IMR-90 (cell line): ENCODE results near the gene SPON1. TPM values are rescaled to one million over a fixed set of nuclear protein-coding genes. Genes with fewer than 3 reads are reported as not detected.

ENCODE experiments used
- ATAC-seq: fragments of 200-7000 bp; cut with Tn5 transposase; 2 replicates; pipeline ENCODE4 v1.9.1; 2020; ENCODE audit warnings: low read depth, mild to moderate bottlenecking, moderate library complexity
- BruUV-seq: library from RNA; stranded (reverse); fragments of 400-500 nt; replicated peaks from 2 replicates; lab custom pipeline; 2021; lab: Mats Ljungman, UMichigan
- CTCF ChIA-PET: fragments of 300-600 bp; formaldehyde crosslinking; extraction: SDS; loops from one replicate; lab custom pipeline; 2021; ENCODE audit warnings: antibody characterized with exemption; lab: Yijun Ruan, JAX
- POLR2A ChIA-PET: fragments of 300-600 bp; sonication (Branson Sonifier 250); formaldehyde crosslinking; loops from one replicate; lab custom pipeline; 2022; ENCODE audit warnings: antibody characterized with exemption; ENCODE audit not compliant: unreplicated experiment; lab: Charles Lee
- DNase-seq: peaks from one replicate; pipeline ENCODE4 v3.0.0; 2013
- H2AFZ ChIP-seq: replicated peaks from 2 replicates; pipeline ENCODE3; 2013; ENCODE audit warnings: low read length, mild to moderate bottlenecking; ENCODE audit not compliant: poor library complexity
- H2AK5ac ChIP-seq: 2 replicates; pipeline ENCODE4 v1.6.1; 2013; ENCODE audit warnings: low read depth, low read length, inconsistent platforms
- H2AK9ac ChIP-seq: replicated peaks from 2 replicates; pipeline ENCODE3; 2013; ENCODE audit warnings: mild to moderate bottlenecking, low read depth, low read length, moderate library complexity; ENCODE audit not compliant: poor library complexity
- H2BK120ac ChIP-seq: 2 replicates; pipeline ENCODE4 v1.6.1; 2013; ENCODE audit warnings: low read depth, low read length, inconsistent platforms
- H2BK15ac ChIP-seq: 3 replicates; pipeline ENCODE4 v1.6.1; 2013; ENCODE audit warnings: low read depth, low read length, inconsistent platforms
- H2BK20ac ChIP-seq: 2 replicates; pipeline ENCODE4 v1.6.1; 2013; ENCODE audit warnings: low read depth, mild to moderate bottlenecking, inconsistent platforms, low read length, moderate library complexity
- H2BK5ac ChIP-seq: 2 replicates; pipeline ENCODE4 v1.6.1; 2013; ENCODE audit warnings: mild to moderate bottlenecking, low read depth, low read length, inconsistent platforms; ENCODE audit not compliant: poor library complexity, severe bottlenecking
- H3K14ac ChIP-seq: replicated peaks from 2 replicates; pipeline ENCODE4 v1.6.1; 2013; ENCODE audit warnings: low read depth, low read length, inconsistent platforms
- H3K18ac ChIP-seq: 2 replicates; pipeline ENCODE4 v1.6.1; 2013; ENCODE audit warnings: low read depth, low read length, control low read depth
- H3K23ac ChIP-seq: 2 replicates; pipeline ENCODE4 v1.6.1; 2013; ENCODE audit warnings: low read depth, low read length, inconsistent platforms
- H3K27ac ChIP-seq: 2 replicates; pipeline ENCODE4 v1.5.1; 2013; ENCODE audit warnings: mild to moderate bottlenecking, control low read depth, low read length; ENCODE audit not compliant: insufficient read depth
- H3K27me3 ChIP-seq: 2 replicates; pipeline ENCODE4 v1.6.1; 2013; ENCODE audit warnings: low read length; ENCODE audit not compliant: control insufficient read depth, insufficient read depth
- H3K36me3 ChIP-seq: 2 replicates; pipeline ENCODE4 v1.6.1; 2013; ENCODE audit warnings: low read length, mixed read lengths; ENCODE audit not compliant: control insufficient read depth, insufficient read depth
- H3K4ac ChIP-seq: 2 replicates; pipeline ENCODE4 v1.6.1; 2013; ENCODE audit warnings: low read depth, low read length, inconsistent platforms
- H3K4me1 ChIP-seq: 2 replicates; pipeline ENCODE4 v1.6.1; 2013; ENCODE audit warnings: low read length, mixed read lengths; ENCODE audit not compliant: control insufficient read depth, insufficient read depth
- H3K4me2 ChIP-seq: 2 replicates; pipeline ENCODE4 v1.6.1; 2013; ENCODE audit warnings: low read depth, mild to moderate bottlenecking, control low read depth, low read length, moderate library complexity
- H3K4me3 ChIP-seq: 2 replicates; pipeline ENCODE4 v1.5.1; 2013; ENCODE audit warnings: low read depth, mild to moderate bottlenecking, control low read depth, low read length, moderate library complexity; ENCODE audit not compliant: insufficient read depth
- H3K56ac ChIP-seq: 2 replicates; pipeline ENCODE4 v1.6.1; 2013; ENCODE audit warnings: low read length, inconsistent platforms; ENCODE audit not compliant: insufficient read depth; ENCODE audit errors: extremely low read depth
- H3K79me1 ChIP-seq, 2 experiments: 2 replicates each; pipeline ENCODE4 v1.6.1; 2013; ENCODE audit warnings: low read length in 2 of 2, inconsistent platforms in 1 of 2, low read depth in 1 of 2
- H3K9ac ChIP-seq: 2 replicates; pipeline ENCODE4 v1.6.1; 2013; ENCODE audit warnings: low read depth, low read length, control low read depth
- H3K9me1 ChIP-seq: 2 replicates; pipeline ENCODE4 v1.6.1; 2013; ENCODE audit warnings: low read length, inconsistent platforms; ENCODE audit not compliant: insufficient read depth
- H3K9me3 ChIP-seq: 2 replicates; pipeline ENCODE4 v1.6.1; 2013; ENCODE audit warnings: low read length; ENCODE audit not compliant: control insufficient read depth, insufficient read depth
- H4K20me1 ChIP-seq: 2 replicates; pipeline ENCODE4 v1.6.1; 2013; ENCODE audit warnings: low read length, inconsistent platforms; ENCODE audit not compliant: insufficient read depth
- H4K5ac ChIP-seq: 2 replicates; pipeline ENCODE4 v1.6.1; 2013; ENCODE audit warnings: mild to moderate bottlenecking, low read depth, low read length, control low read depth
- H4K8ac ChIP-seq, 2 experiments: 2 replicates each; pipeline ENCODE4 v1.6.1; 2013; ENCODE audit warnings: low read depth in 2 of 2, low read length in 2 of 2, control low read depth in 1 of 2, inconsistent platforms in 1 of 2
- H4K91ac ChIP-seq: 2 replicates; pipeline ENCODE4 v1.6.1; 2013; ENCODE audit warnings: low read depth, low read length, inconsistent platforms; ENCODE audit not compliant: insufficient read depth
- BHLHE40 ChIP-seq: fragments of 150-350 bp; IDR thresholded peaks from 2 replicates; pipeline ENCODE4 v1.6.1; 2016; ENCODE audit warnings: mild to moderate bottlenecking, low read depth, low read length
- CEBPB ChIP-seq: IDR thresholded peaks from 2 replicates; pipeline ENCODE4 v1.6.1; 2012; ENCODE audit warnings: low read depth, low read length, improper control_type of control experiment
- CHD1 ChIP-seq: IDR thresholded peaks from 2 replicates; pipeline ENCODE4 v1.6.1; 2012; ENCODE audit warnings: low read depth, low read length, improper control_type of control experiment
- FOS ChIP-seq: fragments of 150-350 bp; IDR thresholded peaks from 2 replicates; pipeline ENCODE4 v1.6.1; 2016; ENCODE audit warnings: low read depth, low read length
- MAFK ChIP-seq: IDR thresholded peaks from 2 replicates; pipeline ENCODE4 v1.6.1; 2012; ENCODE audit warnings: low read depth, low read length, improper control_type of control experiment
- MAZ ChIP-seq: IDR thresholded peaks from 2 replicates; pipeline ENCODE4 v1.6.1; 2012; ENCODE audit warnings: low read depth, mild to moderate bottlenecking, low read length, improper control_type of control experiment, moderate library complexity, borderline replicate concordance
- MXI1 ChIP-seq: IDR thresholded peaks from 2 replicates; pipeline ENCODE4 v1.6.1; 2012; ENCODE audit warnings: low read depth, mild to moderate bottlenecking, low read length, moderate library complexity, borderline replicate concordance
- NFE2L2 ChIP-seq: fragments of 150-350 bp; IDR thresholded peaks from 2 replicates; pipeline ENCODE4 v1.6.1; 2016; ENCODE audit warnings: low read depth, mild to moderate bottlenecking, low read length
- POLR2A ChIP-seq: IDR thresholded peaks from 2 replicates; pipeline ENCODE4 v1.6.1; 2012; ENCODE audit warnings: mild to moderate bottlenecking, low read depth, low read length
- RAD21 ChIP-seq: IDR thresholded peaks from 2 replicates; pipeline ENCODE4 v1.6.1; 2012; ENCODE audit warnings: low read length, improper control_type of control experiment
- RCOR1 ChIP-seq: IDR thresholded peaks from 2 replicates; pipeline ENCODE4 v1.6.1; 2012; ENCODE audit warnings: mild to moderate bottlenecking, low read length, improper control_type of control experiment; ENCODE audit not compliant: insufficient replicate concordance
- RFX5 ChIP-seq: IDR thresholded peaks from 2 replicates; pipeline ENCODE4 v1.8.0; 2012; ENCODE audit warnings: low read depth, mild to moderate bottlenecking, low read length, moderate library complexity
- SMC3 ChIP-seq: fragments of 150-350 bp; IDR thresholded peaks from 2 replicates; pipeline ENCODE4 v1.6.1; 2016; ENCODE audit warnings: low read depth, mild to moderate bottlenecking, antibody characterized with exemption, low read length, moderate library complexity
- USF2 ChIP-seq: fragments of 150-350 bp; IDR thresholded peaks from 2 replicates; pipeline ENCODE4 v1.6.1; 2017; ENCODE audit warnings: mild to moderate bottlenecking, antibody characterized with exemption, low read length, low read depth
- WGBS, 2 experiments: methylation state at CpG; one replicate each; pipeline versions ENCODE4 v1.1.5 to v1.1.7; 2013; ENCODE audit warnings: missing lambda C conversion rate in 2 of 2; ENCODE audit not compliant: insufficient read length in 1 of 2; ENCODE audit errors: extremely low coverage in 2 of 2; 5-methylcytosine and 5-hydroxymethylcytosine counted together
- dilution Hi-C: fragments of 300-500 bp; cut with HindIII; formaldehyde crosslinking; loops from one replicate; pipeline ENCODE4 v1.14.3; 2018; ENCODE audit warnings: low sequenced_read_pairs; ENCODE audit not compliant: unreplicated experiment
- in situ Hi-C: fragments of 300-500 bp; cut with MboI; formaldehyde crosslinking; loops from 3 replicates; pipeline ENCODE4 v1.14.3; 2019; ENCODE audit warnings: low sequenced_read_pairs, inconsistent platforms, mixed read lengths
- intact Hi-C: fragments of 100-400 bp; cut with micrococcal nuclease; formaldehyde crosslinking; loops from 2 replicates; pipeline ENCODE4 v1.10.0; 2022
- polyA plus RNA-seq, 3 experiments: library from polyadenylated mRNA; depleted of rRNA; stranded (reverse); fragments of >200 nt; gene quantifications; 2 replicates each; pipeline ENCODE4 v1.2.3, GENCODE V29; 2012; ENCODE audit warnings: low replicate concordance in 1 of 3
- total RNA-seq: library from RNA; depleted of rRNA; stranded (reverse); fragments of >200 nt; gene quantifications from 2 replicates; pipeline ENCODE4 v1.2.3, GENCODE V29; 2012
- TF ChIP-seq, protein P1 (sequence below): fragments of 150-350 bp; IDR thresholded peaks from 2 replicates; pipeline ENCODE4 v1.6.1; 2016; ENCODE audit warnings: low read depth, mild to moderate bottlenecking, low read length, moderate library complexity, borderline replicate concordance
- TF ChIP-seq, protein P2 (sequence below): conservative IDR thresholded peaks from 2 replicates; pipeline ENCODE4 v1.5.1; 2012; ENCODE audit warnings: mild to moderate bottlenecking, low read depth, low read length, improper control_type of control experiment

The SPON1 gene
- total and polyA plus RNA-seq, 2 of the 4 experiments (the other 2 are of a cell fraction) = 0.62 to 0.72 TPM

DNA sequence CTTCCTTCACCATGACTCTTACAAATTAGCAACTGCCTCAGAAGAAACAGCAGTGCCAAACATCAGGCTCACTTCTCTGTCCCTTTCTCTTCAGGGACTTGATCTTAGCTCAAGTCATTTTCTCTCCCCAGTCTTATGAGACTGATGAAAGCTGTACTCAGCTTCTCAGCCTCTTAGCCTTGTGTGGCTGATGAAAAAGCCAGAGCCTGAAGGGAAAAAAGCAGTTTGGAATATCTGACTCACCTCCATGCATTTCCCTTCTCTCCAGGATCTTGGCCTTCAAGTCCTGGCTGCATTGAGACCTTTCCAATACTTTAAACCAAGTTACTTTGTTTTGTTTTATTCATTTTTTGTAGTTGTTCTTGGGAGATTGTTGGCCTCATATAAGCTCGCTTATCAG, 195.9 kb downstream of the SPON1 start:
- Histone ChIP-seq H4K8ac (no peak overlapping the region), H2BK5ac (no peak overlapping the region), H3K4ac (no peak overlapping the region), H2AFZ (no peak overlapping the region), H2BK120ac (no peak overlapping the region), H4K5ac (no peak overlapping the region), H3K27ac (no peak overlapping the region), H3K4me2 (no peak overlapping the region), H3K9ac (no peak overlapping the region), H3K4me3 (no peak overlapping the region), H3K18ac (no peak overlapping the region), H3K14ac (no peak overlapping the region), H3K9me3 (peaks cover 1% of the 10 kb centered on the region; the same call in 1 of the 2 replicates), H3K79me1 (no peaks in the 10 kb centered on the region), H3K27me3 (no peaks in the 10 kb centered on the region), H2BK15ac (no peak overlapping the region), H2BK20ac (no peak overlapping the region), H3K36me3 (no peaks in the 10 kb centered on the region), H3K9me1 (no peaks in the 10 kb centered on the region), H3K56ac (no peak overlapping the region), H4K91ac (no peak overlapping the region), H3K4me1 (no peaks in the 10 kb centered on the region), H4K20me1 (no peaks in the 10 kb centered on the region), H3K23ac (no peak overlapping the region), H2AK9ac (no peak overlapping the region), H2AK5ac (no peak overlapping the region)
- CTCF ChIA-PET = no interaction called here
- DNase-seq (no peak), ATAC-seq (no peak)
- TF ChIP-seq USF2 (no peak), CEBPB (no peak), CHD1 (no peak), RFX5 (no peak), MAFK (no peak), FOS (no peak), MAZ (no peak), RCOR1 (no peak), BHLHE40 (no peak), SMC3 (no peak), RAD21 (no peak), MXI1 (no peak), NFE2L2 (no peak), POLR2A (no peak)
- TF ChIP-seq, protein P1, sequence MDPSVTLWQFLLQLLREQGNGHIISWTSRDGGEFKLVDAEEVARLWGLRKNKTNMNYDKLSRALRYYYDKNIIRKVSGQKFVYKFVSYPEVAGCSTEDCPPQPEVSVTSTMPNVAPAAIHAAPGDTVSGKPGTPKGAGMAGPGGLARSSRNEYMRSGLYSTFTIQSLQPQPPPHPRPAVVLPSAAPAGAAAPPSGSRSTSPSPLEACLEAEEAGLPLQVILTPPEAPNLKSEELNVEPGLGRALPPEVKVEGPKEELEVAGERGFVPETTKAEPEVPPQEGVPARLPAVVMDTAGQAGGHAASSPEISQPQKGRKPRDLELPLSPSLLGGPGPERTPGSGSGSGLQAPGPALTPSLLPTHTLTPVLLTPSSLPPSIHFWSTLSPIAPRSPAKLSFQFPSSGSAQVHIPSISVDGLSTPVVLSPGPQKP = no peak
- TF ChIP-seq, protein P2, sequence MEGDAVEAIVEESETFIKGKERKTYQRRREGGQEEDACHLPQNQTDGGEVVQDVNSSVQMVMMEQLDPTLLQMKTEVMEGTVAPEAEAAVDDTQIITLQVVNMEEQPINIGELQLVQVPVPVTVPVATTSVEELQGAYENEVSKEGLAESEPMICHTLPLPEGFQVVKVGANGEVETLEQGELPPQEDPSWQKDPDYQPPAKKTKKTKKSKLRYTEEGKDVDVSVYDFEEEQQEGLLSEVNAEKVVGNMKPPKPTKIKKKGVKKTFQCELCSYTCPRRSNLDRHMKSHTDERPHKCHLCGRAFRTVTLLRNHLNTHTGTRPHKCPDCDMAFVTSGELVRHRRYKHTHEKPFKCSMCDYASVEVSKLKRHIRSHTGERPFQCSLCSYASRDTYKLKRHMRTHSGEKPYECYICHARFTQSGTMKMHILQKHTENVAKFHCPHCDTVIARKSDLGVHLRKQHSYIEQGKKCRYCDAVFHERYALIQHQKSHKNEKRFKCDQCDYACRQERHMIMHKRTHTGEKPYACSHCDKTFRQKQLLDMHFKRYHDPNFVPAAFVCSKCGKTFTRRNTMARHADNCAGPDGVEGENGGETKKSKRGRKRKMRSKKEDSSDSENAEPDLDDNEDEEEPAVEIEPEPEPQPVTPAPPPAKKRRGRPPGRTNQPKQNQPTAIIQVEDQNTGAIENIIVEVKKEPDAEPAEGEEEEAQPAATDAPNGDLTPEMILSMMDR = no peak
- in situ Hi-C loops (no loop called here), dilution Hi-C loops (no loop called here), intact Hi-C loops (no loop called here)
- POLR2A ChIA-PET = no interaction called here
- BruUV-seq = no TSS peak
- no CpG with 5 or more reads among the region's 1 CpG for WGBS, 2 experiments
